ENCODE measurements around the gene RPL41. TPM values are rescaled to one million over a fixed set of nuclear protein-coding genes. Genes with fewer than 3 reads are reported as not detected.

Gene RPL41
- total and polyA plus RNA-seq, 9 of the 15 experiments (the other 6 are each of a cell fraction or from before 2014, with no cell fraction given), result 3,403 to 11,276 (median 5,604) TPM

- TF ChIP-seq ZNF518B (CRISPR knock-in tag; IDR thresholded peaks at IDR 0.05), result no peak
- TF ChIP-seq NFIX (CRISPR knock-in tag; IDR thresholded peaks at IDR 0.05; ENCODE audit: low read depth), result no peak
- no peak; the same call in 1 of the 2 replicates for TF ChIP-seq ZFP91 (CRISPR knock-in tag; IDR thresholded peaks at IDR 0.05)
- no peak for TF ChIP-seq ZEB2 (IDR thresholded peaks at IDR 0.05)
- TF ChIP-seq CBX5 (IDR thresholded peaks at IDR 0.05; ENCODE audit: borderline replicate concordance, low read depth), result no peak; the same call in 1 of the 2 replicates
- TF ChIP-seq XRCC3 (IDR thresholded peaks at IDR 0.05), result no peak
- no peak for TF ChIP-seq USF2 (CRISPR knock-in tag; IDR thresholded peaks at IDR 0.05)
- TF ChIP-seq TCFL5 (CRISPR knock-in tag; conservative IDR thresholded peaks at IDR 0.05), result no peak
- no peak for TF ChIP-seq SMAD3 (CRISPR knock-in tag; conservative IDR thresholded peaks at IDR 0.05)
- TF ChIP-seq ATF4 (CRISPR knock-in tag; IDR thresholded peaks at IDR 0.05), result no peak
- TF ChIP-seq CEBPZ (IDR thresholded peaks at IDR 0.05; ENCODE audit: borderline replicate concordance, low read depth, low read length), result no peak
- TF ChIP-seq AFF4 (CRISPR knock-in tag; IDR thresholded peaks at IDR 0.05), result peak; percentile 97
These were observed 12.2 kb upstream of the RPL41 start, which contains the start of gene PA2G4 (continued) for GRCh38 chr12:56104109-56104814.

Measured in K562 (cell line).